ENCODE measurements around the gene STIM1.

- TF ChIP-seq CTCF (IDR thresholded peaks at IDR 0.05; ENCODE audit: insufficient read depth, low read length, poor library complexity, severe bottlenecking) (no peak), EZH2phosphoT487 (conservative IDR thresholded peaks at IDR 0.05; ENCODE audit: low read length) (no peak)
These were observed 189.6 kb downstream of the STIM1 start for GRCh38 chr11:4044976-4045646.

All from SU-DHL-6 (cell line).